GM18502 (cell line): Measurements from ENCODE around the gene TROAP.
"Not testable (repeated sequence)": the region's sequence is repeated elsewhere in the genome, so short reads cannot be mapped to it uniquely, and the experiment has no call there.

Source experiments
- ATAC-seq: cut with Tn5 transposase; IDR thresholded peaks from one replicate; pipeline ENCODE4 v1.9.1; 2021; ENCODE audit warnings: mild to moderate bottlenecking; ENCODE audit not compliant: unreplicated experiment, poor library complexity

Gene TROAP

GRCh38 chr12:49364989-49365388 is 41.9 kb downstream of the TROAP start:
- ATAC-seq: no peak

DNA sequence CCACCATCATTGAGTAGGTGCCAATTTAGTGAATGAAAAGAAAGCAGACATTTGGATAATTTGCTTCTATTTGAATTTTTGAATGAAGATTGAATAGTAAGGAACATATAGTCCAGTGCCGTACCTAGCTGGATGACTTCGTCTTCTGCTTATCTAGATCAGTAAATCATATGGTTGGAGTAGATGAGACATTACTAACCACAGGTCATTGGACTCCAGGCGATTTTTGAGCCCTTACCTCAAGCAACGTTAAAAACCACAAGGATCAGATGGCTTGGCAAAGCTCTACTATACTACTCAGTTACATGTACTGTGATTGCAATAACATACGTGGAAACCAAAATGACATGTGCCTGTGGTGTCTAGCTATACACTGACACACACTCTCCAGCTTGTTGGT is 42.5 kb downstream of the TROAP start:
- no peak for ATAC-seq

DNA sequence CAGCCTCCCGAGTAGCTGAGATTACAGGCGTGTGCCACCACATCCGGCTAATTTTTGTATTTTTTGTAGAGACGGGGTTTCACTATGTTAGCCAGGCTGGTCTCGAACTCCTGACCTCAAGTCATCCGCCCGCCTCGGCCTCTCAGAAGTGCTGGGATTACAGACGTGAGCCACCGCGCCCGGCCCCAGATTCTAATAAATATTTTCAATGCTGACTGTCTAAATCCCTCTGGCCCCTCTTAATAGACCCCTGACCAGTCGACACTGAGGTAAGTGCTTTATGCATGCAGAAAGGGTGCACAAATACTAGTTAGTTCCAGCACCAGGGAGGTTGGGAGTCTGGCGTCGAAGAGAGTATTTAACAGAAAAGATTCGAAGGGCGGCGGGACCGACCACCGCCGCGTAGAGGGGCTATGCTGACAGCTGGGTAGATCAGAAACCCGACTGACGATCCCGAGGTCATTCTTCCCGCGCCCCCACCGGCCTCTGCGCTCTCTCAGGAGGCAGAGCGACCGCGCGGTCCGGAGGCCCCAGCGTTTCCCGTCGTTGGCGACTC is 43.1 kb downstream of the TROAP start:
- peak; percentile 3 for ATAC-seq

- peak; percentile 67 for ATAC-seq
These were observed 43.8 kb downstream of the TROAP start for GRCh38 chr12:49366652-49367380.

DNA sequence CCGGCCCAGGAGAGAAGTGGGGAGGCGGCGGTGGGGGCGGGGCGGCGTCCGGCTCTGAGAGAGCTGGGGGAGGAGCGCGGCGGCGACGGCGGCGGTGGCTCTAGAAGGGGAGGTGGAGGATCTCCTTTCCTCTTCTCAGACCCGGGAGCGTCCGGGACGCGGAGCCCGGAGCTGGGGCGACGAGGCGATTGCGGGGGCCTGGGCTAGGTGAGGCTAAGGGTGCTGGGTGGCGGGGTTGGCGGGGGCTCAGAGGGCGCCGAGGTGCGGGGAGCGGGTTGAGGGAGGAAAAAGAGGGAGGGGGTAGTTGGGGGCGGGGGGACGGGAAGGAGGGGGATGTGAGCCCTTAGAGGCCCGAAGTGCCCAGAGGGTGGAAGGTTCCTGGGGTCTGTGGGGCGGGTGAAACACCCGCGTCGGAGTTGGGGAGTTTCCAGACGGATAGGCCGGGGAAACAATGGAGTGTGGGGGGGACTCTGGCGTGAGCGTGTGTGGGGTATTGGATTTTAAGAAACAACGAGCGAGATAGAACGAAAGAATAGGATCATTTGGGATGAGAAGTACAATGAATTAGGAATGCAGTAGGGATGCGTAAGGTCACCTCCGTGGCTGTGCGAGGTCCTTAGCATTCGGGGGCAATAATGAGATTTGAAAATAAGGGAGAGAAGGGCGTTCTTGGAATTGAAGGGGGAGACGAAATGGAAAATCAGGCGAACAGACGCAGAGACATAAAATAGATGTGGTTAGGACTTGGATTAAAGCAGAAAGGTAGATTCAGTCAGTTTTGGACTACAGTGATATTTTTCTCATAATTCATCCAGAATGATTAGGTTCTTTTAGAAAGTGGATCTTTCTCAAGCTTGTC is 44.6 kb downstream of the TROAP start, which contains the start of gene SPATS2:
Gene SPATS2, plus strand, starts transcription at position 82 of the 859 bp plus-strand sequence. CDS start 93,551 bp downstream, outside the sequence.
- ATAC-seq: no peak

DNA sequence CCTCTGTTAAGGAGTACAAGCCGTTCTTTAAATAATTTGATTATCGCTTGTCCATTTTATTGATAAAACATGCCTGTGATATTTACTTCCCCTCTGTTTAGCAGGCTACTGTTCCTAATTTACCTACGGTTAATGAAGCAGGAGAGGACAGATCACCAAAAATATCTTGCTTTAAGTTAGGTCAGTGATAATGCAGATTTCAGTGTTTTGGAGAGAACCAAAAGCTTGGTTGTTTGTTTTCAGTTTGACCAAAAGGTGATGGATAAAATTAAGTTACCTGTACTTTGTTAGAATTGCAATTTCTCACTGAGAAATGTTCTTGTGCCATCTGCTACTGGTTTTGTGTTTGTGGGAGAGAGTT is 45.2 kb downstream of the TROAP start:
- no peak for ATAC-seq

DNA sequence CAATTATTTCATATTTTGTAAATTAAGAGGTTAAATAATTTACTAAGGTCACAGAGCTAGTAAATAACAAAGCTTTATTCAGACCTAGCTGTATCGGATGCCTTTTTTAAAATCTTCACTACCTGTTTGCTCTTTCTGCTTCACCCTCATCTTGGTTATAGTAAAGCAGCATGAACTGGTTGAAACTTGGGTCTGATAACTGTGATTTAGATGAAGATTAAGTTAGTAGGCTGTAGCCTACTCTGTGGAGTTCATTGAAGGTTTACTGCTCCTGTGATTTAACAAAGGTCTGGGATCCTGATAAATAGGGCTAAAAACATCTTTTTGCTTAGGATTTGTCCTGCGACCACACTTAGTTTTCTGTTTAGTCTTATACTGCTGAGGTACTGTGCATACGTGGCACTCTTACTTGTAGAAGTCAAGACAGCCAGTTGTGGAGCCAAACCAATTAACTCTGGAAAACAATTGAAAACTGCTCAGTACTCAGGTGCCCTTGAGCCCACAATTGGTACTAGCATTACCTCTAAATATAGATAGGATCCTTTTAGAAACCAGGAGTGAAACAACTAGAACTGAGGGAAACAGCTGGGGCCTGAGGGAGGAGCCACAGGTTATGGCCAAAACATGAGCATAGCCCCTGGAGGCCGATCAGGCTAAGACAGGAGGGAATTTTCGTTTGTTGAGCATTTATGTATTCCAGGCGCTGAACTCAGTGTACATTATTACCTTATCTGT is 46.5 kb downstream of the TROAP start:
- ATAC-seq: peak; percentile 53

- ATAC-seq: no peak
These were observed 47.5 kb downstream of the TROAP start for GRCh38 chr12:49370539-49370938.

DNA sequence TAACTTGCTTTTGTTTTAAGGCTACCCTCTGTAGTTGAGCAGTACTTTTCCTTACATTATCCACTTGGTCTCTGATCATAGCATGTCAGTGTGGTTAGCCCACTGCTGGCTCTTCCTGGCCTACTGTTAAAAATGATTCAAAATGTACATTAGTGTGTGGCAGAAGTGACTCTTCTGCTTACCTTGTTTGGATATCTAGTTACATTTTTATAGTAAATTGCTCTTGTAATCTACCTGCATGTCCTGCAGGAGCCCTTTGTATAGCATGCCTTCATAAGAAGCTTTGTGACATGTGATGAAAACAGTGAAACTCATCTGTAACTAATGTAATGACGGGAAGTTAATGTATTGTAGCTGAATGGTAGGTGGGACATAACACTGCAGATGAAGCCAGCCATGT is 52.4 kb downstream of the TROAP start:
- no peak for ATAC-seq

DNA sequence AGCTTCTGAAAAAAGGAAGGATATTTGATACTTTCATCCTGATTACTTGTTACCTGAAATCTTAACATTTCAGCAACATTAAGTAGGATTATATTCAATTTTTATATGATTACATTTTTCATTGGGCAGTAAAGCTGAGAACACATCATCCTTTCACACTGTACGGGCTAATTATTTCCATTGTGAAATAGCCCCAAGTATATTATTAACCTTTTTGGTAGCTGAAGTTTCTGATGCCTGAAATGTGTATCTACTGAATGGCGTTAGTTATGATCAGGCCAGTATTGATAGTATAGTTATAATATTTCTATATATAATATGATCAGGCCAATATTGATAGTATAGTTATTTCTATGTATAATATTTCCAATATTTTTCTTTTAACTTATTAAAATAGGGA is 54.3 kb downstream of the TROAP start:
- no peak for ATAC-seq

DNA sequence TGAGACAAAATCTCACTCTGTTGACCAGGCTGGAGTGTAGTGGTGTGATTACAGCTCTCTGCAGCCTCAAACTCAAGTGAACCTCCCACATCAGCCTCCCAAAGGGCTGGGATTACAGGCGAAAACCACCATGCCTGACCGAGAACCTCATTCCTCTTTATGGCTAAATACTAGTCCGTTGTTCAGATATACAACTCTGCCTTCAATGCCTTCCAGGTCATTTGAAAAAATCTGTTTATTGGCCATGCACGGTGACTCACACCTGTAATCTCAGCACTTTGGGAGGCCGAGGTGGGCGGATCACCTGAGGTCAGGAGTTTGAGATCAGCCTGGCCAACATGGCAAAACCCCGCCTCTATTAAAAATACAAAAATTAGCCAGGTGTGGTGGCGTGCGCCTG is 57.1 kb downstream of the TROAP start:
- not testable (repeated sequence) for ATAC-seq
